HG03196 (cell line): ENCODE data around the gene TMEM250.

Experiments
- ATAC-seq: cut with Tn5 transposase; IDR thresholded peaks from one replicate; pipeline ENCODE4 v1.9.1; 2021; ENCODE audit not compliant: unreplicated experiment

Gene TMEM250

DNA sequence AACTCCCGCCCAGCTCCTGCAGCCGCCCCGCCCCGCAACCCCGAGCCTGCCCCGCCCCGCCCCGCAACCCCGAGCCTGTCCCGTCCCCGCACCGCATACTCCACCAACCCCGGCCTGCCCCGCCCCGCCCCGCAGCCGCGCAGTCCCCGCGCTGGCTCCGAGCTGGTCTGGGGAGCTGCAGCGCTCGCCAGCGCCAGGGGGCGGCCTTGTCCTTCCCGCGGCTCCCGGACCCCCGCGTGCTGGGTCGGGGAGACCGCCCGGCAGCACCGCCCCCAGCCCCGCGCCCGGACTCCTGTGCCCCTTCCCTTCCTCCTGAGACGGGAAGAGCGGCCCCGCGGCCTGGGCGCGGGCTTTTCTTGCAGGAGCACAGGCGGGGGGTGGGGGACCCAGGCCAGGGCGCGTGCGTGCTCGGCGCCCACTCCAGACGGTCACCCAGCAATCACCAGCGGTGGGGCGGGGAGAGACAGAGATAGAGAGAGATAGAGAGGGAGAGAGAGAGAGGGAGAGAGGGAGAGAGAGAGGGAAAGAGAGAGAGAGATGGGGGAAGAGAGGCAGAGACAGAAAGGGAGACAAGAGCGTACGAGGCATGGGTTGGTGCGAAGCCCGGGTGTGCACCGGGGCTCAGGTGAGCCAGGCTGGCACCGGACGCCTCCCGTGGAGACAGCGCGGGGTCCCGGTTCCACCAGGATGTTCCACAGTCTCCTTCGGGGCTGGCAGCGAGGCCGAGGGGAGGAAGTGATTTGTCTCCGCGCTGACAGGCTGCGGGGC, 14.7 kb upstream of the TMEM250 start:
- ATAC-seq = no peak

DNA sequence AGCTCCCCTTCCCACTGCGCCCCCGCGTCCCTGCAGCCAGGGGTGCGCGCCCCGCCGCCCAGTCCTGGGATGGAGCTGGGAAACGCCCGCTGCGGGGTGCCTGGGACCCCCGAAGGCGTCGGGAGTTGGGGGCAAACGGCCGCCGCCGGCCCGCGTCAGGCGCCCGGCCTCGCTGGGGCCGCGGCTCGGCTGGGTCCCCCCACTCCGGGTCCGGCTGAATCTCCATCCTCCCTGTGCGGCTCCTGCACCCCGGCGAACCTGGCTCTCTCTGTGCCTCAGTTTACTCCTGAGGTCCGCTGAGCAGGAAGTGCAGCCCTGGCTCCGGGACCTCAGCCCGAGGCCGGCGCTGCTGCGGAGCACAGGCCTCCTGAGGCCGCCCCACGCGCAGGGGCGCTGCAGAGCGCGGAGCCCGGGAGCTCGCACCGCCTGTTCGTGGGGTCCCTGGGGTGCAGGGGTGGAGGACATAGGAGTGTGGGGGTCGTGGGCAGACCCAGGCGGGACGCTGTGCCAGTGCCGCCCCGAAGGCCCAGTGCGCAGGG, 13.9 kb upstream of the TMEM250 start:
- no peak for ATAC-seq

DNA sequence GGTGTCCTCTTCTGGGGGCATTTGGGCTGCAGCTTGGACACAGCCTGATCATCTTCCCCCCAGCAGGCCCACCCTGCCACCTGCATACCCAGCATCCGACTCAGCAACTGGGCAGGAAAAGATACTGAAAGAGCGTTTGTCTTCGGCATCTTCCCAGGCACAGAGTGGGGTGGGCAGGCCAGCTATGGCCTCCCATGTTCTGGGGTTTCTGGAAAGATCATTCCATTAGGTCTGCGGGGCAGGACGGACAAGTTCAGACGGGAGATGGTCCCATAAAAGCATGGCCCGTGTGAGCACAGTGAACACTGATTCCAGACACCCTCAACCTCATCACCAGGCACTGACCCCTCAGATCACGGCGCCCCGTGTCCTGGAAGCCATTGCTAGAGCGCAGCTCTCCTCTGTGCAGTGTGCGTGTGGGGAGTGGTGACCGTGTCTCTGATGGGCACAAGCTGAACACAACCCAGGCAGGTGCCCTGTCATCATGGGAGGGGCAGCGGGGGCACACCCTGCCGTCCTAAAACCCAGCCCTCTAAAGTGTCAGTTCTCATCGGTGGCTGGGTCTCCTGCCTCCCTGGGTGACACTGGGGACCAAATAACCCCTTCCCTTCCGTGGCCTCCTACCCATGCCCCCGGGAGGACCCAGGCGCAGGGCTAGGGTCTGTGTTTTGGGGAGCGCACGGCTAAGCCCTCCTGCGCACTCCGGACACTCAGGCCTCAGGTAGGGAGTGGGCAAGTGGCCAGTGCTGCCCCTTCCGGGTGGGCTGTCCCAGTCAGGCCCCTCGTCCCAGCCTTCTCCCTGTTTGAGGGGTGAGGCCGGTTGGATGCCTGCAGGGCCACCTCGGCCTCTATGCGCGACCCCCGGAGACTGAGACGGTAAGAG, 13.2 kb upstream of the TMEM250 start:
- ATAC-seq = no peak

DNA sequence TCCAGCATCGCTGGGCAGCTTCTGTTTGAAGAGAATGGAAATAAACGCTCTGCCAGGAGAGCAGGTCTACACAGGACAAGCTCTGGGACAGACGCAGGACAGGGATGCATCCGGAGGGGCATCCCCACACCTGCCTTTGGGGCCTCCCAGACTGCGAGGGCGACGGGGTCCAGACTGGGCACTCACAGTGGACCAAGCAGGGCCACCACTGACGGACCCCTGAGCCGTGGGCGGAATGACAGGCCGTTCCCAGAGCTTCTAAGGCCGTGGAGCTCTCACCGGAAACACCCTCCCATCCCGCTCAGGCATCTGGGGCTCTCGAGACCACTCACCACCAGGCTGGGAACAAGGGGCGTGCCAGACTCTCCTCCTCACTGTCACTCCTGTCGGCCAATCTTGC, 10.5 kb upstream of the TMEM250 start:
- ATAC-seq = no peak

DNA sequence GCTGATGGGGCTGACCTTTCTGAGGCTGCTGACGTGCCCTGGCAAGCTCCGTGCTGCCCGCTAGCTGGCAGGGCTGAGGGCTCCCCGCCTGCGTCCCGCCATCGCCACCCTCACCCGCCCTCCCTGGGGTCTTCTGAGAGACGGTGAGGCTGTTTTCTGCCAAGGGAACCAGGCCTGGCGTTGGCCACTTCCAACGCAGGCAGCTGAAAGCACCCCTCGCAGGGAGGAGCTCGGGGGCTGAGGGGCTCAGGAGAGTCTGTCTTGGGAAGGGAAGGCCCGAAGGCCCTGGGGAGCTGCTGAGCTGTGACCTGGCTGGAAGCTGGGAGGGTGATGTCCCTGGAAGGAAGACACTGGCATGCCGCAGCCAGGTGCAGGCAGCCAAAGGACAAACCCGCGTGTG, 9.8 kb upstream of the TMEM250 start:
- no peak for ATAC-seq

DNA sequence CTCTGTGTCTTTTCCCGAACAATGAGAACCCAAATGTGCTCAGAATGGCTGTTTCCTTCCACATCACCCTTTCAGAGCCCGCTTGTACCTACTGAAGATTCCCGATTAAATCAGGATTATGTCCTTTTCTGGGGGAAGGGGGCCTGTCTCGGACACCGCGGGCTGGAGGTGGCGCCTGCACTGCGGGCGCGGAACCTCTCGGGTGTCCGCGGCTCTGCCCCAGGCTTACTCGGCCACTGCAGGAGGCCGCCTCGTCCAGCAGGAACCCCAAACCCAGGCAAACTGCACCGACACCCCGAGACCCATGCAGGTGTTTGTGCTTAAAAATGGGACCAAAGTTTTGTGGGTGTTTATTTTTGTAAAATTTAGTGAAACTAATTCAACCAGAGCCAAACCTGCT, 8.6 kb upstream of the TMEM250 start:
- no peak for ATAC-seq

DNA sequence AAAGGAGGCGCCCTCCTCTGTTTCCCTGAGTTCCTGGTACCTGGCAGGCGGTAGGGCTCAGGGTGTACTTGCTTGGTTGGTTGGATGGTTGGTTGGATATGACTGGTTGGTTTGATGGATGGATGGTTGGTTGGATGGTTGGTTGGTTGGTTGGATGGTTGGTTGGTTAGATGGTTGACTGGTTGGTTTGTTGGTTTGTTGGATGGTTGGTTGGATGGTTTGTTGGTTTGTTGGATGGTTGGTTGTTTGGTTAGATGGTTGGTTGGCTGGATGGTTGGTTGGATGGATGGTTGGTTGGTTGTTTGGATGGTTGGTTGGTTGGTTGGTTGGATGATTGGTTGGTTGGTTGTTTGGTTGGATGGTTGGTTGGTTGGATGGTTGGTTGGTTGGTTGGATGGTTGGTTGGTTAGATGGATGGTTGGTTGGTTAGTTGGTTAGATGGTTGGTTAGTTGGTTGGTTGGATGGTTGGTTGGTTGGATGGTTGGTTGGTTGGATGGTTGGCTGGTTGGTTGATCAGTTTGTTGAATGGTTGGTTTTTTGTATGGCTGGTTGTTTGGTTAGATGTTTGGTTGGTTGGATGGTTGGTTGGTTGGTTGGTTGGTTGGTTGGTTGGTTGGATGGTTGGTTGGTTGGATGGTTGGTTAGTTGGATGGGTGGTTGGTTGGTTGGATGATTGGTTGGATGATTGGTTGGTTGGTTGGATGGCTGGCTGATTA, 6.5 kb upstream of the TMEM250 start:
- ATAC-seq = no peak

DNA sequence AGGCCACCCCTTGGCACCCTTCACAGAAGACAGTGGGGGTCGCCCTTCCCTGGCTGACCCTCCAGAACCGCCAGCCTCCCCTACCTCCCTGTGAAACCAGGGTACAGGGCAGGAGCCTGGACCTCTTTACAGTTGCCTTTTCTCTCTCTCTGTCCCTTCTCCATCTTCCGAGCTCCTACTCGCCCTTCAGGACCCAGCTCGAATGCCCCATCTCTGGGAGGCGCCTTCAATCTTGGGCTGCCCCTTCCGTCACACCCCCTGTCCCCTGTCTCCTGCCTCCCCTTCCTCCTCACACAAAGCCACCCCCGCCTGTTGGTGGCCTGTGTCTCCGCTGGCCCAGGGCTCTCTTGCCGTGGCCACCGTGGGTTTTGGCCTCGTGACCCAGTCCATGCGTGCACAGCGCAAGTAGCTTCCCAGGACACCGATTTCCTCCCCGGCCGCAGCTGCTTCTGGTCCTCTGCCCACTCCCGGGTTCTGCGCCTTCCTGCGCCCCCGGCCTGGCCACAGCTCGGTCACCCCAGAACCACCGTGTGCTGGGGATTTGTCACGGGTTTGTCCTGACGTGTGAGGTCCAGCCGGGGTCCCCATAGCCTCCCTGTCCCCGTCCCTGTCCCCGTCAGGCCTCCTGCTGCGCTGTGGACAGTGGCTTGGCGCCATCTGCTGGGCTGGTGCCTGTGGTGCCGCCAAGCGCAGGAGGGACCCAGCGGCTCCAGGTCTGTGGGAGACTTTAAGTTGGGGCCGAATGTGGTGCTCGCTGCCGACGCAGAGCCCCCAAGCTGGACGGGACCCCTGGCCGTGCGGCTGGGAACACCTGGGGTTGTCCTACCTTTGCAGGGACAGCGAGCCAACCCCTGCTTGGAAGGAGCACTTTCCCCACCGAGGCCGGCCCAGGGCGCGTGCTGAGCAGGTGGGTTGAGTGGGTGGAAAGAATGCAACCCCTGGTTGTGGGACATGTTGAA, 4.0 kb upstream of the TMEM250 start:
- ATAC-seq = no peak

DNA sequence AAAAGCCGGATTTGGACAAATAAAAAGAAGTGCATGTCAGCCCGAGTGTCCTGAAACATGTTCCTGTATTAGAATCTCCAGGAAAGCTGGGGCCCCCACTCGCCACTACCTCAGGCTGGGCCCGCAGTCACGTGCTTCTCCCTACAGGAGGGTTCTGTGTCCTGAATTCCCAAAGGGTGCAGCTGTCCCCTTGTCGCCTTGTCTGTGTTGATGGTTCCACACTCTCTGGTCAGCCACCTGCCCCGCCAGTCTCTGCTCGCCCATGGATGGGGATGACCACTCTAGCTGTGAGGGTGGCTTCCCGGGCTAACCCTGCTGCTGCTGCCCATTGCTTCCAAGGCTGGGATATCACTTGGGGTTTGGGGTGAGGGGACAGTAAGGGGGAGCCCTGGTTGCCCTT, 3.1 kb upstream of the TMEM250 start:
- no peak for ATAC-seq

DNA sequence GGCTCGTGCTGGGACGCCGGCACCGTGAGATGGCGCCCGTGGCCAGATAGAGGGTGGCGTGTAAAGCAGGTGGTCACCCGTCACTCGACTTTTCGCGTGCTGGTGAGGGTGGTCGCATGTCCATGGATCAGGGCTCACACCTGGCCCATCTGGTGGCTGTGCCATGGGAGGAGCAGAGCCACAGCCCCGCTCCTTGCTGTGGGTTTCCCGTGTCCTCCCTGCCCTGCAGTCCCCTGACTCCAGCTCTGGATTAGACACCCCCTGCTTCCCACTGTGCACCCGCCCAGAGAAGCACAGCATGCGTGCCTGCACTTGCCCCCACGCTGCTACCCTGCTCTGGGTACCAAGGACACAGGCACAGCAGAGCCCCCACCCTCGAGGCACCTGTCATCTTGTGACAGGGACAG, 1.8 kb upstream of the TMEM250 start:
- no peak for ATAC-seq

DNA sequence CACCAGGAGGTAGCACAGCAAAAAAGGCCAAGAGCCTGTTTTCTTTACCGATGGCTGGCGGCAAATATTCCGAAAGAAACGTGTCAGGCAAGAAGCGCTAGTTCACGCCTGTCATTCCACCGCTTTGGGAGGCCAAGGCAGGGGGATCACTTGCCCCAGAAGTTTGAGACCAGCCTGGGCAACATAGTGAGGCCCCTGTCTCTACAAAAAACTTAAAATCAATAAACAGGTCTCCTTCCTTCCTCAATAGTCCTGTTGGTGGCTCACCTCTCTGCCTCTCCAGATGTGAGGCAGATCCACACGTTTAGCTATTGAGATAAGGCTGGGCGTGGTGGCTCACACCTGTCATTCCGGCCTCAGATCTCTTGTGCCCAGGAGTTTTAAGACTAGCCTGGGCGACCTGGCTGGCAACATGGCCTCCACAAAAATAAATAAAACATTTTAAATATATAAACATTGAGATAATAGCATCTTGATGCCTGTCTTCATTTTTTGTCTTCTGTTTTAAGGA, 1.3 kb upstream of the TMEM250 start:
- ATAC-seq = no peak

DNA sequence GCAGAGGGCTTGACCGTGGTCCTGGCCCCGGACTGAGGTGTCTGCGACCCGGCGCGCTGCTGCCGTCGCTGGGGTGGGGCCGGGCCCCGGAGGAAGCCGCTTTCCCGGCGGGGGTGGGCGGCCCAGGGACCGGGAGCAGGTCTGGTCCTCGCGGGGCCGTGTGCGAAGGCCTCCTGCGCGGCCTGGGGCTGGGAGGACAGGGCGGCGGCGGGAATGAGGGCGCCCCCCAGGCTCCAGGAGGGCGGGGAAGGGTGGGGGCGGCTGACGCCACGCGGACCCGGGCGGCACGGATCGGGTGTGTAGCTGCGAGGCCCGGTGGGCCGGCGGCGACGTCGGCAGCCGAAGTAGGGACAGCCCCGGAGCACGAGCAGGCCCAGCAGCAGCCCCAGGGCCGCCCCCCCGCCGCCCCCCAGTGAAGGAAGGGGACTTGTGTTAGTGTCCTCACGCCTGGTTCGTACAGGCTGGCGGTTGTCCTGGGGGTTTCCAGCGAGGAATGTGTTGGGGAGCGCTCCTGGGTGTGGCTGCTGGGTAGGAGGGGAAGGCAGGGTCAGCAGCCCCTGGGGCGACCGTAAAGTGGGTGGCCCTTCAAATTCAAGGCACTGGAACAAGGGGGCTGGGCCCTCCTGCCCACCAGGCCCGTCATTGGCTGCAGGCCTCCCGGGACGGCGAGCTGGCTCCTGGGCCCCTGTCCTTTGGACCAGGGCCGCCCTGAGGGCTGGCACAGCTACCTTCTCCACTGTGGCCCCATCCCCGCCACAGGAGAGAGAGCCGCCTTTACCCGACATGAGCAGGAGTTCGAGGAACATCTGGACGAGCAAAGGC, 597 bp upstream of the TMEM250 start:
- ATAC-seq = peak; percentile 10

DNA sequence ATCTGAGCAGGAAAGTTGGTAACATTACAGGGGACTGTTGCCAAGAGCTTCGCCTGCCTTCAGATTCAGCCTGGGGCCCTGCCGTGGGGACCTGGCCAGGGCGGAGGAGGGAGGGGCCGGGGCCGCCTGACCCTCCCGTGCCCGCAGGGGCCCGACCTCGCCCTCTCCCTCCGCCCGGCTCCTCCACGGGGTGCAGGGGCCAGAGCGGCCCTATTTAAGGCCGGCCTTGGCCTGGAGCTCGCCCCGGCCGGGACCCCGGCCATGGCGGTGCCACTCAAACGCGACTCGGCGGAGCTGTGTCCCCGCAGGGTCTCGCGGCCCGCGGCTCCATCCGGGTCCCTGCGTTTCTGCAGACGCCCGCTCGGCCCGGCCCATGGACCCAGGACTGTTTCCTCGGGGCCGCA, 757 bp downstream of the TMEM250 start:
- peak; percentile 12 for ATAC-seq

DNA sequence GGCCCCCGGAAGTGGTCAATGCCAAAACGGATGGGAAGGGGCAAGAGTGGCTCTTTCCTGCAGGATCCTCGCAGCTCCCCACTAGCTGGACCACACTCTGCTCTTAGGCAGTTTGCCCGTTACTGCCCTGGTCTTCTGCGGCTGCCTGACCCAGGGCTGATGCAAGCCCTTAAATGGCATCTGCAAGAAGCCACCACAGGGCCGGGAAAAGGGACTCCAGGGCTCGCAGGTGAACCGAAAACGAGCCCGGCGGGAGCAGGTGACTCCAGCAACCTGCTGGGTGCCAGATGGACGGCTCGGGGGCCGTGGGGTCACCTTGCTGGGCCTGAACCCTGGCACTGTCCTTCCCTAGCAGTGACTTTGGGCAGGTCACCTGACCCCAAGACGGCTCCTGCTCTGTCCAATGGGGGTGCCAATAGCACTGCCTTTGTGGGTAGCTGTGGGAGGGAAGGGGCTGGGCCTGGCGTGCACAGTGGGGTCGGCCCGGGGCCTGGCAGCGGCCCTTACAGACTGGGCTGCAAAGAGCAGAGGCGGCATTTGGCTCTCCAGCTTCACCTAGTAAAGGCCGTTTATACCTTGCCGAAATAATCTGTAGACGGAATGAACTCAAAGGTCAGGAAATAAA, 1.3 kb downstream of the TMEM250 start:
- no peak for ATAC-seq

DNA sequence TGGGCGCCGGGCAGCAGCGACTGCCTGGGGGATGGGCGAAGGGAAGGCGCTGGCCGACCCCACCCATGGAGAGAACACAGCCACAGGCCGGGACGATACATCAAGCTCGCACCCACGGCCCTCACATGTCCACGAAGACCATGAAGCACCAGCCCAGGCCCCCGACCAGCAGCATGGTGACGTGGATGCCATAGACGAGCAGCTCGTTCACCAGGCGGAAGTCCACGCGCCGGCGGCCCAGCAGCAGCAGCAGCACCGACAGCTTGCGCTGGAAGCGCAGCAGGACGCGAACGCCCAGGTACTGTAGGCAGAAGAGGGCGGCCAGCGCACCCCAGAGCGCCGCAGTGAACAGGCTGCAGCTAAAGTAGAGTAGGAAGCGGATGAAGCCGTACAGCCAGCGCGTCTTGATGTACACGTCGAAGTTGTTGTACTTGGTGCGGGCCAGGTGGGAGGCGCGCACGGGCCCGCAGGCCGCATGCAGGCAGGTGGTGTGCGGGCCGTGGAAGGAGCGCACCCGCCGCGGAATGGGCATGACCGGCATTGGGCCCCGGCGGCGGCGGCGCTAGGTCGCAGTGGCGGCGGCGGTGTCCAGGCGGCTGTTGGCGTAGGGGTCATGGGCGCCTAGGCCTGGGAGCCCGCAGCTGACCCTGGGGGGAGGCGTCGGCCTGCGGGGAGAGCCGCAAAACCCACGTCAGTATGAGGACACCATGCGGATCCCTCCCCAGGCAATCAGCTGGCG, 2.1 kb downstream of the TMEM250 start:
- no peak for ATAC-seq

DNA sequence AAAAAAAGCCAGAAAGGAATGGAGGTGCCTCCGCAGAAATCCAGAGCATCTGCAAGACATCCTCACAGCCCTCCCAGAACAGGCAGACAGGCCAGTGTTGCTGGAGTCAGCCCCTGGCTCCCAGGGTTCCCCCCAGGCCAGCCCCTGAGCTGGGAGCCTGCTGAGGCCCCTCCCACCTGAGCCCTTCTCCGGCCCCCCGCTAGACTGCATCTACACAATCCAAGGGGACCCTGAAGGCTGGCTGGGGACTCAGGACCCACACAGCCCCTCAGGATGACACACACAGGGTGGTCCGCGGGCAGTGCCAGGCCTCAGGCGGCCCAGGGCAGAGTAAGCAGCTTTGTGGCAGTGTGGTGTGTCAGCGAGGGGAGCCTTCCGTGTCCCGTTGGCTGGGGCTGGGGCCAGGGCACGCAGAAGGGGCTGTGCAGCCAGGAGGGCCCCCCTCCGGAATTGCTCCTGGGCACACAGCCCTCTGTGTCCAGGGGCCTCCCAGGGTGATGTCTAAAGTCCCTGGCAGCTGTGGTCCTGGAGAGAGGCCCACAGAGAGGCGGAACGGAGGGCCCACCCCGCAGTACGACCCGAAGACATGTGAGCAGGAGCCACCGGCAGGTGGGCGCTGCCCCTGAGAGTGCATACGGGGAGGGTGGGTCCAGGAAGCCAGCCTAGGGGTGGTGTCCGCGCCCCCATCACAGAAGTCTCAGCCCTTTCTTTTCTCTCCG, 2.9 kb downstream of the TMEM250 start:
- no peak for ATAC-seq

DNA sequence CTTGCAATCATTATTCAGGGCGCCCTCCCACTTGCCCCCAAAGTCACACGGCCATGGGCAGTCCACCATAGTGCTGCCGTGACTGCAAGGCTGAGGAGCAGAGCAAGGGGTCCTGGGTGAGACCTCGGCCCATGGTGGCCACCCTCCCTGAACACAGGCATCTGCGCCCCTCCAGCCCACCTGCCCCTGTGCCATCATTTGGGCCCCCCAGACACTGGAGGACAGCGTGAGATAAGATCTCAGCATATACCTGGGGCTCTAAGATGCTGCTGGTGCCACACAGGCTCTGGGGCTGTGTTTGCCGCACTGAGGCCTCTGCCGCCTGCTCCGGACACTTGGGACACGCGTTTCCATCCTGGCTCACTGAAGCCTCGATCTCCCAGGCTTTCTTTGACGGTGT, 3.5 kb downstream of the TMEM250 start:
- ATAC-seq = no peak
